Measurements from ENCODE around the gene TARDBP.
"Not testable (repeated sequence)": the region's sequence is repeated elsewhere in the genome, so short reads cannot be mapped to it uniquely, and the experiment has no call there.

TARDBP gene

DNA sequence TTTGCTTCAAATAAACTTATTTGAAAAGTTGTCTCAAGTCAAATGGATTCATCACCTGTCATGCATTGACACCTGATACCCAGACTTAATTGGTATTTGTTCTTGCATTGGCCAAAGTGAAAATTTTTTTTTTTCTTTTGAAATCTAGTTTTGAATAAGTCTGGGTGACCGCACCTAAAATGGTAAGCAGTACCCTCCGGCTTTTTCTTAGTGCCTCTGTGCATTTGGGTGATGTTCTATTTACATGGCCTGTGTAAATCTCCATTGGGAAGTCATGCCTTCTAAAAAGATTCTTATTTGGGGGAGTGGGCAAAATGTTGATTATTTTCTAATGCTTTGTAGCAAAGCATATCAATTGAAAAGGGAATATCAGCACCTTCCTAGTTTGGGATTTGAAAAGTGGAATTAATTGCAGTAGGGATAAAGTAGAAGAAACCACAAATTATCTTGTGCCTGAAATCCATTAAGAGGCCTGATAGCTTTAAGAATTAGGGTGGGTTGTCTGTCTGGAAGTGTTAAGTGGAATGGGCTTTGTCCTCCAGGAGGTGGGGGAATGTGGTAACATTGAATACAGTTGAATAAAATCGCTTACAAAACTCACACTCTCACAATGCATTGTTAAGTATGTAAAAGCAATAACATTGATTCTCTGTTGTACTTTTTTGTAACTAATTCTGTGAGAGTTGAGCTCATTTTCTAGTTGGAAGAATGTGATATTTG lies 11.9 kb downstream of the TARDBP start:
- ATAC-seq (replicated peaks) (no peak), DNase-seq (no peak)
- Mint-ChIP-seq H3K9me3 (no peaks in the 10 kb centered on the region), H3K4me1 (peaks cover 17 to 52% of the 10 kb centered on the region in 2 donors), H3K36me3 (peaks cover 39 to 42% of the 10 kb centered on the region in 2 donors), H3K27me3 (no peaks in the 10 kb centered on the region), H3K27ac (peak overlapping the region; percentile 56), H3K4me3 (no peak overlapping the region)

DNA sequence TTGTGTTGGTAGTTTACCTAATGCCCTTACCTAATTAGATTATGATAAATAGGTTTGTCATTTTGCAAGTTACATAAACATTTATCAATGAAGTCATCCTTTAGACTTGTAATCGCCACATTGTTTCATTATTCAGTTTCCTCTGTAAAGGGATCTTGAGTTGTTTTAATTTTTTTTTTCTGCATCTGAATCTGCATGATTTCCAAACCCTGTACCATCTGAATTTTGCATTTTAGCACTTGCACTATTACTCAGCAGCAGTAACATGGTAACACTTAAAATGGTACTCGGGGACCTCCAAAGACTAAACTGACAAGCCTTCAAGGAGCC lies 12.4 kb downstream of the TARDBP start:
- H3K9me3 Mint-ChIP-seq = no peaks in the 10 kb centered on the region
- H3K27me3 Mint-ChIP-seq = no peaks in the 10 kb centered on the region
- no peak overlapping the region for H3K4me3 Mint-ChIP-seq
- no peak for DNase-seq
- peak in 1 of 2 donors; percentile 39 for ATAC-seq (replicated peaks)
- no peak overlapping the region for H3K27ac Mint-ChIP-seq
- peaks cover 39 to 42% of the 10 kb centered on the region in 2 donors for H3K36me3 Mint-ChIP-seq
- H3K4me1 Mint-ChIP-seq = peaks cover 17 to 52% of the 10 kb centered on the region in 2 donors

DNA sequence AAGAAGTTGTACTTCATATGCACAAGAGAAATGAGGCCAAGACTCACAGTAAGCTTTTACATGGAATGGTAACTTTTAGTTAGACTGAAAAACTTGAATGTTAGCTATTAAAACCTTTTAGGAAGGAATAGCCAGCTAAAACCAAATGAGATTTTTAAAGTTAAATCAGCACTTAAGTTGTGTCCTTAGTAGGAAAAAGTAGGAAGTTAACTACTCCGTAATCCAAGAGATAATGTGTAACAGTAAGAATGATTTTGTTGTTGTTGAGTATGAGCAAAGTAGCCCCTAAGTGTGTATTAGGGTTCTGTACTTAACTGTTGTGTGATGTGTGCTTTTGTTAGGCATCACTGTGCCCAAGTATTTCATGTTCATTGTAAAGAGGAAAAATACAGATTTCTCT lies 13.2 kb downstream of the TARDBP start:
- Mint-ChIP-seq H3K36me3 (peaks cover 37 to 43% of the 10 kb centered on the region in 2 donors), H3K4me3 (no peak overlapping the region), H3K9me3 (no peaks in the 10 kb centered on the region), H3K4me1 (peaks cover 17 to 47% of the 10 kb centered on the region in 2 donors), H3K27me3 (no peaks in the 10 kb centered on the region), H3K27ac (no peak overlapping the region)
- DNase-seq (no peak), ATAC-seq (replicated peaks) (no peak)

DNA sequence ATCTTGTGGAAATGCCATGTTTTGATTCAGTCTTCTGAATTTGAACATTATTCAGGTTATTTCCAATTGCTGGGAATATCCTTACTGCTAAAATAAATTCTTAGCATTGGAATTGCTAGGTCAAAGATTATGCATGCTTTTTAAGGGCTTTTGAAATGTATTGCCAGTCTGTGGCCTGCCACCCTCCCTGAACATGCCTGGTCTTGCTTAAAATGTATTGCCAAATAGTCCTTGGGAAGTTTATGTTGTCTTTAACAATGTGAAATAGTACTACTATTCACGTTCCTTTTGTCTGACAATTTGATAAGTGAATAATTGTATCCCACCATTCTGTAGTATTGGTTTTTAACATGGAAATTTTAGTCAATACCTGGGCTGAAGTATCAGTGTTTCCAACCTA lies 13.6 kb downstream of the TARDBP start:
- peaks cover 19 to 47% of the 10 kb centered on the region in 2 donors for H3K4me1 Mint-ChIP-seq
- DNase-seq (no peak), ATAC-seq (replicated peaks) (no peak)
- peak overlapping the region; percentile 9 for H3K27ac Mint-ChIP-seq
- no peaks in the 10 kb centered on the region for H3K27me3 Mint-ChIP-seq
- no peak overlapping the region for H3K4me3 Mint-ChIP-seq
- H3K36me3 Mint-ChIP-seq = peaks cover 37 to 47% of the 10 kb centered on the region in 2 donors
- no peaks in the 10 kb centered on the region for H3K9me3 Mint-ChIP-seq

DNA sequence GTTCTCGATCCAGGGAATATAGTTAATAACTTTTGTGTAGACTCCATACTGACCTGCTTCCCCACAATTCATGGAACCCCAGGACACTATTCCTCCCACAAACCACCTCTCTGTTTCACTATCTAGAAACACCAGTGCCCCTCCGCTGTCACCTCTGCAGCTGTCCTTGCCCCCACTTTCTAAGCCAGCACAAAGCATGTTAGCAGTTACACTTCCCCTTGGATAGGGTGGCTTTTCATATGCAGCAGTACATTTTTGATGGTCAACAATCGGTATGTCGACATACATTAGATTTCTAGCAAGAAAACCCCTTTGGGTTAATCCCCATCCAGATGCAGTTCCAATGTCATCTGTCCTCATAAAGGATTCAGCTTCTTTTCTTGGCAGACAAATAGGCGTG lies 14.4 kb downstream of the TARDBP start:
- ATAC-seq (replicated peaks) (no peak), DNase-seq (no peak)
- Mint-ChIP-seq H3K4me1 (peaks cover 19 to 41% of the 10 kb centered on the region in 2 donors), H3K36me3 (peaks cover 30 to 46% of the 10 kb centered on the region in 2 donors), H3K27me3 (no peaks in the 10 kb centered on the region), H3K27ac (peak overlapping the region; percentile 80), H3K9me3 (no peaks in the 10 kb centered on the region), H3K4me3 (no peak overlapping the region)

DNA sequence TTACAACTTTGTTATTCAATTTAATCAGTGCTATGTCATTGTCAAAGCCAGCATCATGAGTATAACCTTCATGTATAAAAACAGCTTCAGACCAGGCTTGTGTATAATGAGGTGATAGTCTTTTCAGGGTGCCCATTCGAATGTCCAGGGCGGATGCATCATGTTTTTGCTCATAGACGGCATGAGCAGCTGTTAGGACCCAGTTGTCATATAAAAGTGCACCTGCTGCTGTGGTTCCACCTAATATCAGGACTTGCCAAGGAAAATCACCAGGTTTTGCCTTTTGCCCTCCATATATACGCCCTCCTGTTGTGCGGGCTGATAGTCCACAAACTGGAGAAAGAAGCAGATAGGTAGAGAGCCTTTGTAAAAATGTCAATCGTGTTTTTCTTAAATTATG lies 14.9 kb downstream of the TARDBP start:
- Mint-ChIP-seq H3K36me3 (peaks cover 26 to 42% of the 10 kb centered on the region in 2 donors), H3K4me1 (peaks cover 16 to 37% of the 10 kb centered on the region in 2 donors), H3K9me3 (no peaks in the 10 kb centered on the region), H3K27me3 (no peaks in the 10 kb centered on the region), H3K4me3 (no peak overlapping the region), H3K27ac (peak overlapping the region; percentile 80)
- DNase-seq (no peak), ATAC-seq (replicated peaks) (no peak)

DNA sequence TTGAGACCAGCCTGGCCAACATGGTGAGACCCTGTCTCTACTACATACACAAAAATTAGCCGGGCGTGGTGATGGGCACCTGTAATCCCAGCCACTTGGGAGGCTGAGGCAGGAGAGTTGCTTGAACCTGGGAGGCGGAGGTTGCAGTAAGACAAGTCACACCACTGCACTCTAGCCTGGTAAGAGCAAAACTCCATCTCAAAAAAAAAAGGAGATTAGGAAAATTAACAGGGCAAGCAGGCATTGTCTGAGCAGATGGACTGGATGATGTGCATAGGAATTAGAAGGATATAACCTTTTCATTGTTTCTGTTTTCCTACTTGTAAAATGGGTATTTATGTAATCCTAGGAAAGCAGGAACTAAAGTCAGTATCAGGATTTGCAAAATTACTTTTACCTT lies 15.6 kb downstream of the TARDBP start:
- H3K27me3 Mint-ChIP-seq = no peaks in the 10 kb centered on the region
- H3K9me3 Mint-ChIP-seq = no peaks in the 10 kb centered on the region
- peaks cover 22 to 39% of the 10 kb centered on the region in 2 donors for H3K36me3 Mint-ChIP-seq
- ATAC-seq (replicated peaks) (no peak), DNase-seq (no peak)
- no peak overlapping the region for H3K4me3 Mint-ChIP-seq
- H3K4me1 Mint-ChIP-seq = peaks cover 15 to 33% of the 10 kb centered on the region in 2 donors
- peak overlapping the region; percentile 20 for H3K27ac Mint-ChIP-seq

DNA sequence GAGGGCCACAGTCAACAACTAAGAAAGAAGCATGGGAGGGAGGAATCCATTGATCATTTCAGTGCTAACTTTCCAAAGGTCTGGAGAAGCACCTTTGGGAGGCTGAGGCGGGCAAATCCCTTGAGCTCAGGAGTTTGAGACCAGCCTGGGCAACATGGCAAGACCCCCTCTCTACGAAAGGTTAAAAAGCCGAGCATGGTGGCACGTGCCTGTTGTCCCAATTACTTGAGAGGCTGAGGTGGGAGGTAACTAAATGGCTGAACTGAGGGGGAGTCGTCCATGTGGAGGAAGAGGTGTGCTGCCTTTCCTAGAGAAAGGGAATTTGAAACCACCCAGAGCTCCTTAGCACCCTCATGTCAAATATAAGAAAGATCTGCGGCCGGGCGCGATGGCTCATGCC lies 18.4 kb downstream of the TARDBP start:
- Mint-ChIP-seq H3K4me1 (peaks cover 7 to 13% of the 10 kb centered on the region in 2 donors), H3K36me3 (peaks cover 10 to 24% of the 10 kb centered on the region in 2 donors), H3K27me3 (no peaks in the 10 kb centered on the region), H3K27ac (peak overlapping the region; percentile 82), H3K9me3 (no peaks in the 10 kb centered on the region), H3K4me3 (no peak overlapping the region)
- ATAC-seq (replicated peaks) (no peak), DNase-seq (no peak)

DNA sequence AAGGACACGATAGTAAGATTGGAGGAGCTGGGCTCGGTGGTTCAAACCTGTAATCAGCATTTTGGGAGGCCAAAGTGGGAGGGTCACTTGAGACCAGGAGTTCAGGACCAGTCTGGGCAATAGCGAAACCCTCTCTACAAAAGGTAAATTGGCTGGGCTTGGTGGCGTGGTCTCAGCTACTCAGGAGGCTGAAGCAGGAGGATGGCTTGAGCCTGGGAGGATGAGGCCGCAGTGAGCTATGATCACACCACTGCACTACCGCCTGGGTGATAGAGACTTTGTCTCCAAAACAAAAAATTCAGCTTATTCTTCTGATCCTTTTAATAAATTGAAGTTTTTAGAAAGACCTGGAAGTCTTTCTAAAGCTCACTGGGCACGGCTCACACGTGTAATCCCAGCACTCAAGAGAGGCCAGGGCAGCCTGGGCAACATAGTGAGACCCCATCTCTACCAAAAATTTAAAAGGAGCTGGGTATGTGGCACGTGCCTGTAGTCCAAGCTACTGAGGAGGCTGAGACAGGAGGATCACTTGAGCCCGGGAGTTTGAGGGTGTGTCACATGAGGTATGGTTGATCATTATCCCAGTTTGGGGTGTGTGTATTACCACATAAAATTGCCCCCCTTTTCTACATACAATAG lies 19.3 kb downstream of the TARDBP start:
- H3K27ac Mint-ChIP-seq = no peak overlapping the region
- no peak overlapping the region for H3K4me3 Mint-ChIP-seq
- H3K27me3 Mint-ChIP-seq = no peaks in the 10 kb centered on the region
- DNase-seq (no peak), ATAC-seq (replicated peaks) (peak; percentile 18 to 19)
- H3K36me3 Mint-ChIP-seq = peaks cover 10 to 19% of the 10 kb centered on the region in 2 donors
- H3K4me1 Mint-ChIP-seq = peaks cover 5% of the 10 kb centered on the region in 2 donors
- no peaks in the 10 kb centered on the region for H3K9me3 Mint-ChIP-seq

DNA sequence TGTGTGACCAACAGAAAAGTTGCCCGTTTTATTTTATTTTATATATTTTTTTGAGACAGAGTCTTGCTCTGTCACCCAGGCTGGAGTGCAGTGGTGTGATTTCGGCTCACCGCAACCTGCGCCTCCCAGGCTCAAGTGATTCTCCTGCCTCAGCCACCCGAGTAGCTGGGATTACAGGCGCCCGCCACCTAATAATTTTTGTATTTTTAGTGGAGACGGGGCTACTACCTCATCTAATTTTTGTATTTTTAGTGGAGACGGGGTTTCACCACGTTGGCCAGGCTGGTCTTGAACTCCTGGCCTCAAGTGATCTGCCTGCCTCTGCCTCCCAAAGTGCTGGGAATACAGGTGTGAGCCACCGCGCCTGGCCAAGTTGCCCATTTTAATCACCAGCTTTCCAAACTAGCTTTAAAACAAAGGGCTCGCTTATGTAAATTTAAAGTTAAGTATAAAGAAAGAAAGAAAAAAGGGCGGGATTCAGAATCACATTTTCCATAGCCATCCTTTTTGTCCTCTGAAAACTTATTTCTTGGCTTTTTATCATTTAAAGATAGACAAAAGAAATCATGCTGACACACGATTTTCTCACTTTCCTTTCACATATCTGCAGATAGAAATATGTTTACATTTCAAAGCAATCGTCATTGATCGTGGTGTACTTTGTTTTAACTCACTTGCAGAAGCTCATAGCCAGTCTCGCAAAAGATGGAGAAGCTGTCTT lies 24.7 kb downstream of the TARDBP start:
- H3K4me1 Mint-ChIP-seq; ATAC-seq (replicated peaks); H3K4me3 Mint-ChIP-seq; H3K36me3 Mint-ChIP-seq; DNase-seq; H3K27me3 Mint-ChIP-seq; H3K27ac Mint-ChIP-seq; H3K9me3 Mint-ChIP-seq: not testable (repeated sequence)

DNA sequence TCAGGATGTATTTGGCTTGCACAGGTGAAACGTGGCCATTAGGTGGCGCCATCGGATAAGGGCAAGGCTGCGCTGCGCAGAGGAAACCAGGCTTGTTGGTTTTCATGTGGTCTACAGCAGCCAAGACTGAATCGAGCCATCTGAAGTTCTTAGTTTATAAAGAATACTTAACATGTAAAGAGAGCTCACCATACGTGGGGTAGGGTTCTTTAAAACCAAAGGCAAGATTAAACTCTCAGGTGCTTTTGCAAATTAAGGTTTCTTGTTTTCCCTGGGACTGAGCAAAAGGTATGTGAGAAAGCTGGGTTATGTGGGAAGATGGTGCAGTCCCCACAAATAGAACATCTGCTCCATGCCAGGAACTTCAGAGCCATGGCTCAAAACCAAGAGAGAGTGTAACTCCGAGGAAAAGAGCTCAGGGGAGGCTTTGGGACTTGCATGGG lies 25.3 kb downstream of the TARDBP start:
- Mint-ChIP-seq H3K27ac (no peak overlapping the region), H3K4me3 (no peak overlapping the region), H3K9me3 (no peaks in the 10 kb centered on the region), H3K4me1 (no peaks in the 10 kb centered on the region), H3K36me3 (no peaks in the 10 kb centered on the region), H3K27me3 (no peaks in the 10 kb centered on the region)
- DNase-seq = peak; percentile 71
- peak; percentile 99 for ATAC-seq (replicated peaks)

DNA sequence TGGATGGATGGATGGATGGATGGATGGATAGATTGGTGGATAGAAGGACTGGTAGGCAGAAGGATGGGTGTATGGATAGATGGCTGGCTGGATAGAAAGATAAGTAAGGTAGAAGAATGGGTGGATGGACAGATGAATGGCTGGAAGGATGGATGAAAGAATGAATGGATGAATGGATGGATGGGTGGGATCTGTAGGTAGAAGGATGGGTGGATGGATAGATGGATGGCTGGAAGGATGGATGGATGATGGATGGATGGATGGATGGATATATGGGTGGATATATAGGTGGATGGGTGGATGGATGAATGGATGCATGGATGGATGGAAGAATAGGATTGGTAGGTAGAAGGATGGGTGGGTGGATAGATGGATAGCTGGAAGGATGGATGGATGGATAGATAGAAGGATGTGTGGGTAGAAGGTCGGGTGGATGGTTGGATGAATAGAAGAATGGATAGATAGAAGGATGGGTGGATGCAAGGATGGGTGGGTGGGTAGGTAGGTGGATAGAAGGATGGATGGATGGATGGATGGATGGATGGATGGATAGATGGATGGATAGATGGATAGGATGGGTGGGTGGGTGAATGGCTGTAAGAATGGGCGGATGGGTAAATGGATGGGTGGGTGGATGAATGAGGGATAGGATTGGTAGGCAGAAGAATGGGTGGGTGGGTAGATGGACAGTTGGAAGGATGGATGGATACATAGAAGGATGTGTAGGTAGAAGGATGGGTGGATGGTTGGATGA lies 27.1 kb downstream of the TARDBP start:
- no peak for DNase-seq
- Mint-ChIP-seq H3K9me3 (no peaks in the 10 kb centered on the region), H3K4me3 (no peak overlapping the region), H3K27me3 (no peaks in the 10 kb centered on the region), H3K27ac (no peak overlapping the region), H3K4me1 (no peaks in the 10 kb centered on the region), H3K36me3 (no peaks in the 10 kb centered on the region)
- no peak for ATAC-seq (replicated peaks)

DNA sequence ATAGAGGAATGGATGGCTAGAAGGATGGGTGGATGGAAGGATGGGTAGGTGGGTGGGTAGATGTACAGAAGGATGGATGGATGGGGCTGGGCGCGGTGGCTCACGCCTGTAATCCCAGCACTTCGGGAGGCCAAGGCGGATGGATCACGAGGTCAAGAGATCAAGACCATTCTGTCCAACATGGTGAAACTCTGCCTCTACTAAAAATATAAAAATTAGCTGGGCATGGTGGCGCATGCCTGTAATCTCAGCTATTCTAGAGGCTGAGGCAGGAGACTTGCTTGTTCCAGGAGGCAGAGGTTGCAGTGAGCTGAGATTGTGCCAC lies 27.6 kb downstream of the TARDBP start:
- not testable (repeated sequence) for H3K27ac Mint-ChIP-seq; ATAC-seq (replicated peaks); H3K9me3 Mint-ChIP-seq

DNA sequence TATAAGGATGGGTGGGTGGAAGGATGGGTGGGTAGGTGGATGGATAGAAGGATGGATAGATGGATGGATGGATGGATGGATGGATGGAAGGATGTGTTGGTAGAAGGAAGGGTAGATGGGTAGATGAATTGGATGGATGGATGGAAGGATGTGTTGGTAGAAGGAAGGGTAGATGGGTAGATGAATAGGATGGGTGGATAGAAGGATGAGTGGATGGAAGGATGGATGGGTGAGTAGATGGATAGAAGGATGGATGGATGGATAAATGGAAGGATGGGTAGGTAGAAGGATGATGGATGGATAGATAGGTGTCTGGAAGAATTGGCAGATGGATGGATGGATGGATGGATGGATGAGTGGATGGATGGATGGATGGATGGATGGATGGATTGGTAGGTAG lies 28.6 kb downstream of the TARDBP start:
- H3K27me3 Mint-ChIP-seq = no peaks in the 10 kb centered on the region

More for the DNA sequence above, 27.6 kb downstream of the TARDBP start:
- H3K27me3 Mint-ChIP-seq, H3K36me3 Mint-ChIP-seq, H3K4me1 Mint-ChIP-seq, H3K4me3 Mint-ChIP-seq, DNase-seq: not testable (repeated sequence)

More for the DNA sequence above, 28.6 kb downstream of the TARDBP start:
- Mint-ChIP-seq H3K9me3 (no peaks in the 10 kb centered on the region), H3K36me3 (no peaks in the 10 kb centered on the region), H3K27ac (no peak overlapping the region), H3K4me3 (no peak overlapping the region), H3K4me1 (no peaks in the 10 kb centered on the region)
- ATAC-seq (replicated peaks) = no peak
- DNase-seq = no peak

Data from stimulated activated naive B cell treated with anti-CD40 and anti-IgM and Interleukin-4, amounts not matched to agents 10 μg/mL and 1 μg/mL and 100 μg/mL, for 72 hours (primary cell).